Retinal pigment epithelial cell (primary cell): ENCODE data around the gene FUCA1.

Experiments used
- DNase-seq: peaks from one replicate; pipeline ENCODE4 v3.0.0-alpha.2; 2010; ENCODE audit warnings: low read depth
- H3K4me3 ChIP-seq: 2 replicates; pipeline ENCODE4 v1.5.1; 2011; ENCODE audit warnings: mild to moderate bottlenecking, low read length, control low read depth, moderate library complexity
- TF ChIP-seq, protein P1 (sequence below): conservative IDR thresholded peaks from 2 replicates; pipeline ENCODE4 v1.5.1; 2011; ENCODE audit warnings: low read depth, low read length, control low read depth, inconsistent platforms

FUCA1 gene

DNA sequence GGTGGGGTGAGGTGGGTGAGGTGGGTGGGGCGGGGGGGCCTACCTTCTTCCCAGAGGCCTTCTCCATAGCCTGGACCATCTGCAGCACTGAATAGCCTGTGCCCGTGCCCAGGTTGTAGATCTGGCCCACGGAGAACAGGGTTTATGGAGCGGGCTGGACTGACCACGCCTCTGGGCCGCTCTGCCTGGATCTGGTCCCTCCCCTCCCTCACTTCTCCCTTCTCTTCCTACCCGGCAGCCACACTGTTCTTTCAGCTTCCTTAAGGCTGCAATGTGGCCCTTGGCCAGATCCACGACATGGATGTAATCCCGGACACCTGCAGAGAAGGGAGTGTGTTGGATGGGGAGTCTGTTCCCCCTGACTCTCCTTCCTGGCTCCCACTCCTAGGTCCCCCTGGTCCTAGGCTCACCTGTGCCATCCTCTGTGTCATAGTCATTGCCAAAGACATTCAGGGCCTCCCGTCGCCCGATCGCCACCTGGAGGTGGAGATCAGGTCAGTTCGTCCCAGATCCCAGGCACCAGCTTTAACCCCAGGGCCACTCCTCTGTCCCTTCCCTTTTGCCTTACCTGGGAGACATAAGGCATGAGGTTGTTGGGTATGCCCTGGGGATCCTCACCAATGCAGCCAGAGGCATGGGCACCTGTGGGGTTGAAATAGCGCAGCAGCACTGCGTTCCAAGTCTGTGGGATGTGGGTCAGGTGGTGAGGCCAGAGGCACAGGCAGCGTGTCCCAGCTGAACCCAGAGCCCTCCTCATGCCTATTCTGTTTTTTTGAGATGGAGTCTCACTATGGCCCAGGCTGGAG is 71.4 kb downstream of the FUCA1 start:
- H3K4me3 ChIP-seq = no peak overlapping the region
- no peak for DNase-seq
- TF ChIP-seq, protein P1, sequence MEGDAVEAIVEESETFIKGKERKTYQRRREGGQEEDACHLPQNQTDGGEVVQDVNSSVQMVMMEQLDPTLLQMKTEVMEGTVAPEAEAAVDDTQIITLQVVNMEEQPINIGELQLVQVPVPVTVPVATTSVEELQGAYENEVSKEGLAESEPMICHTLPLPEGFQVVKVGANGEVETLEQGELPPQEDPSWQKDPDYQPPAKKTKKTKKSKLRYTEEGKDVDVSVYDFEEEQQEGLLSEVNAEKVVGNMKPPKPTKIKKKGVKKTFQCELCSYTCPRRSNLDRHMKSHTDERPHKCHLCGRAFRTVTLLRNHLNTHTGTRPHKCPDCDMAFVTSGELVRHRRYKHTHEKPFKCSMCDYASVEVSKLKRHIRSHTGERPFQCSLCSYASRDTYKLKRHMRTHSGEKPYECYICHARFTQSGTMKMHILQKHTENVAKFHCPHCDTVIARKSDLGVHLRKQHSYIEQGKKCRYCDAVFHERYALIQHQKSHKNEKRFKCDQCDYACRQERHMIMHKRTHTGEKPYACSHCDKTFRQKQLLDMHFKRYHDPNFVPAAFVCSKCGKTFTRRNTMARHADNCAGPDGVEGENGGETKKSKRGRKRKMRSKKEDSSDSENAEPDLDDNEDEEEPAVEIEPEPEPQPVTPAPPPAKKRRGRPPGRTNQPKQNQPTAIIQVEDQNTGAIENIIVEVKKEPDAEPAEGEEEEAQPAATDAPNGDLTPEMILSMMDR = no peak

DNA sequence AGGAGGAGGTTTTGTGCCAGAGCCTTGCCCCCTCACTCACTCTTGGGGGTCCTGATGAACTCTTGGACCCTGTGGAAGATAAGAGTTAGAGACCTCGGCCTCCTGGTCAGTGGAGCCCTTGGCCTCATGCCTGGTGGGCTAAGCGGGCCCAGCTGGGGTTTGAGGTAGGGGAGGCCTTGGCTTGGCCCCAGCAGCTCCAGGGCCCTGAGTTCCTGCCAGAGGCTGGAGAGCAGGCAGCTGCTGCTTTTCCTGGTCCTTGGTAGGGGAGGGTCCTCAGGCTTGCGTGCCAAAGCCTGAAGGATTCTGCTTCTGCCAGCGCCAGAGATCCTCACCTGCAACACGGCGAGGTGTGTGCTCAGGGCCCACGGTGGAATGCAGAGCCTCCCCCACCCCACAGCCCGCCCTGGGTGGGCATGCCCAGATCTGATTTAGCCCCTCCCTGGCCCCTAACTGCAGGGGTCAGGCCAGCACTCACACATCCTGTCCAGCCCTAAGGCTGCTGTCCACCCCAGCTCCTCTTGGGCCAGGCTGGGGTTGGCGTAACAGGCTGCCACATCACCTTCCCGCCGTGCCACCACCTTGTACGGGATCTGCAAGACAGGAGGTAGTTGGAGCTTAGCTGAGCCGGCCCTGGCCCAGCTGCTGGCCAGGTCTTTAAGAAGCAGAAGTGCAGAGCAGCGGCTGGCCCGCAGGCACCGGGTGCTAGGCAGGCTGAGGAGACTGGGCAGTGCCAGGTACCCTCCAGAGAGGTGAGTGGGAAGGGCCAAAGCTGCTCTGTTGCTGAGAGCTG is 72.2 kb downstream of the FUCA1 start:
- no peak for DNase-seq
- no peak overlapping the region for H3K4me3 ChIP-seq
- TF ChIP-seq, protein P1 = no peak
